GM12801 (cell line): Measurements from ENCODE around the gene DIS3L2.

Experiments used
- CTCF ChIP-seq: IDR thresholded peaks from one replicate; pipeline ENCODE4 v1.5.1; 2011; ENCODE audit warnings: control low read depth; ENCODE audit not compliant: insufficient read length; ENCODE audit errors: extremely low read depth

Gene DIS3L2

GRCh38 chr2:232288489-232289030, 327.0 kb downstream of the DIS3L2 start:
- no peak for TF ChIP-seq CTCF

GRCh38 chr2:232290668-232291067, 329.2 kb downstream of the DIS3L2 start:
- TF ChIP-seq CTCF, result no peak

- no peak for TF ChIP-seq CTCF
Measured at GRCh38 chr2:232291343-232291742, 329.8 kb downstream of the DIS3L2 start.

GRCh38 chr2:232292395-232293154, 331.1 kb downstream of the DIS3L2 start:
- TF ChIP-seq CTCF, result no peak

GRCh38 chr2:232293191-232293590, 331.7 kb downstream of the DIS3L2 start:
- no peak for TF ChIP-seq CTCF

GRCh38 chr2:232295971-232296370, 334.5 kb downstream of the DIS3L2 start:
- no peak for TF ChIP-seq CTCF

GRCh38 chr2:232296776-232297525, 335.4 kb downstream of the DIS3L2 start:
- no peak for TF ChIP-seq CTCF
